ENCODE measurements around the gene MAP3K20.

- TF ChIP-seq POLR2AphosphoS5 (IDR thresholded peaks at IDR 0.05; ENCODE audit: low read depth) (no peak), EZH2 (IDR thresholded peaks at IDR 0.05; ENCODE audit: low read depth, unreplicated experiment) (no peak), STAT1 (IDR thresholded peaks at IDR 0.05; ENCODE audit: unreplicated experiment) (no peak), JUNB (IDR thresholded peaks at IDR 0.05; ENCODE audit: unreplicated experiment) (no peak), EZH2phosphoT487 (IDR thresholded peaks at IDR 0.05; ENCODE audit: unreplicated experiment) (no peak), ZNF114 (CRISPR knock-in tag; IDR thresholded peaks at IDR 0.05) (no peak), CREB1 (CRISPR knock-in tag; IDR thresholded peaks at IDR 0.05; ENCODE audit: low read depth) (no peak), NANOG (IDR thresholded peaks at IDR 0.05; ENCODE audit: borderline replicate concordance) (no peak)
- TF ChIP-seq, protein P1, sequence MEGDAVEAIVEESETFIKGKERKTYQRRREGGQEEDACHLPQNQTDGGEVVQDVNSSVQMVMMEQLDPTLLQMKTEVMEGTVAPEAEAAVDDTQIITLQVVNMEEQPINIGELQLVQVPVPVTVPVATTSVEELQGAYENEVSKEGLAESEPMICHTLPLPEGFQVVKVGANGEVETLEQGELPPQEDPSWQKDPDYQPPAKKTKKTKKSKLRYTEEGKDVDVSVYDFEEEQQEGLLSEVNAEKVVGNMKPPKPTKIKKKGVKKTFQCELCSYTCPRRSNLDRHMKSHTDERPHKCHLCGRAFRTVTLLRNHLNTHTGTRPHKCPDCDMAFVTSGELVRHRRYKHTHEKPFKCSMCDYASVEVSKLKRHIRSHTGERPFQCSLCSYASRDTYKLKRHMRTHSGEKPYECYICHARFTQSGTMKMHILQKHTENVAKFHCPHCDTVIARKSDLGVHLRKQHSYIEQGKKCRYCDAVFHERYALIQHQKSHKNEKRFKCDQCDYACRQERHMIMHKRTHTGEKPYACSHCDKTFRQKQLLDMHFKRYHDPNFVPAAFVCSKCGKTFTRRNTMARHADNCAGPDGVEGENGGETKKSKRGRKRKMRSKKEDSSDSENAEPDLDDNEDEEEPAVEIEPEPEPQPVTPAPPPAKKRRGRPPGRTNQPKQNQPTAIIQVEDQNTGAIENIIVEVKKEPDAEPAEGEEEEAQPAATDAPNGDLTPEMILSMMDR (conservative IDR thresholded peaks at IDR 0.05; ENCODE audit: low read depth in 2 of 2), result no peak
- TF ChIP-seq, protein P2, sequence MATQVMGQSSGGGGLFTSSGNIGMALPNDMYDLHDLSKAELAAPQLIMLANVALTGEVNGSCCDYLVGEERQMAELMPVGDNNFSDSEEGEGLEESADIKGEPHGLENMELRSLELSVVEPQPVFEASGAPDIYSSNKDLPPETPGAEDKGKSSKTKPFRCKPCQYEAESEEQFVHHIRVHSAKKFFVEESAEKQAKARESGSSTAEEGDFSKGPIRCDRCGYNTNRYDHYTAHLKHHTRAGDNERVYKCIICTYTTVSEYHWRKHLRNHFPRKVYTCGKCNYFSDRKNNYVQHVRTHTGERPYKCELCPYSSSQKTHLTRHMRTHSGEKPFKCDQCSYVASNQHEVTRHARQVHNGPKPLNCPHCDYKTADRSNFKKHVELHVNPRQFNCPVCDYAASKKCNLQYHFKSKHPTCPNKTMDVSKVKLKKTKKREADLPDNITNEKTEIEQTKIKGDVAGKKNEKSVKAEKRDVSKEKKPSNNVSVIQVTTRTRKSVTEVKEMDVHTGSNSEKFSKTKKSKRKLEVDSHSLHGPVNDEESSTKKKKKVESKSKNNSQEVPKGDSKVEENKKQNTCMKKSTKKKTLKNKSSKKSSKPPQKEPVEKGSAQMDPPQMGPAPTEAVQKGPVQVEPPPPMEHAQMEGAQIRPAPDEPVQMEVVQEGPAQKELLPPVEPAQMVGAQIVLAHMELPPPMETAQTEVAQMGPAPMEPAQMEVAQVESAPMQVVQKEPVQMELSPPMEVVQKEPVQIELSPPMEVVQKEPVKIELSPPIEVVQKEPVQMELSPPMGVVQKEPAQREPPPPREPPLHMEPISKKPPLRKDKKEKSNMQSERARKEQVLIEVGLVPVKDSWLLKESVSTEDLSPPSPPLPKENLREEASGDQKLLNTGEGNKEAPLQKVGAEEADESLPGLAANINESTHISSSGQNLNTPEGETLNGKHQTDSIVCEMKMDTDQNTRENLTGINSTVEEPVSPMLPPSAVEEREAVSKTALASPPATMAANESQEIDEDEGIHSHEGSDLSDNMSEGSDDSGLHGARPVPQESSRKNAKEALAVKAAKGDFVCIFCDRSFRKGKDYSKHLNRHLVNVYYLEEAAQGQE (IDR thresholded peaks at IDR 0.05; ENCODE audit: unreplicated experiment), result no peak
Measured at GRCh38 chr2:173193925-173194324, 118.3 kb downstream of the MAP3K20 start.
